Kidney epithelial cell (primary cell): ENCODE data around the gene DPYD. TPM values are rescaled to one million over a fixed set of nuclear protein-coding genes. Genes with fewer than 3 reads are reported as not detected.

Experiments used
- DNase-seq: peaks from one replicate; pipeline ENCODE4 v3.0.0-alpha.2; 2010; ENCODE audit warnings: low read depth
- H3K27me3 ChIP-seq: 2 replicates; pipeline ENCODE4 v1.6.0; 2011; ENCODE audit warnings: low read length; ENCODE audit not compliant: control insufficient read depth, insufficient read depth
- H3K36me3 ChIP-seq: 2 replicates; pipeline ENCODE4 v1.5.1; 2011; ENCODE audit warnings: low read length; ENCODE audit not compliant: control insufficient read depth, insufficient read depth
- H3K4me3 ChIP-seq: 2 replicates; pipeline ENCODE4 v1.5.1; 2011; ENCODE audit warnings: low read depth, mild to moderate bottlenecking, control low read depth, low read length
- total RNA-seq: library from RNA; depleted of rRNA; stranded (reverse); fragments of >200 nt; gene quantifications from 2 replicates; pipeline ENCODE4 v1.2.3, GENCODE V29; 2015
- TF ChIP-seq, protein P1 (sequence below): IDR thresholded peaks from 2 replicates; pipeline ENCODE4 v1.5.1; 2011; ENCODE audit warnings: mild to moderate bottlenecking, moderate library complexity, low read length, control low read depth, inconsistent platforms; ENCODE audit not compliant: insufficient read depth, poor library complexity, severe bottlenecking

Gene DPYD
- total RNA-seq, 1 donor from 2014 or later: 1.6 TPM

DNA sequence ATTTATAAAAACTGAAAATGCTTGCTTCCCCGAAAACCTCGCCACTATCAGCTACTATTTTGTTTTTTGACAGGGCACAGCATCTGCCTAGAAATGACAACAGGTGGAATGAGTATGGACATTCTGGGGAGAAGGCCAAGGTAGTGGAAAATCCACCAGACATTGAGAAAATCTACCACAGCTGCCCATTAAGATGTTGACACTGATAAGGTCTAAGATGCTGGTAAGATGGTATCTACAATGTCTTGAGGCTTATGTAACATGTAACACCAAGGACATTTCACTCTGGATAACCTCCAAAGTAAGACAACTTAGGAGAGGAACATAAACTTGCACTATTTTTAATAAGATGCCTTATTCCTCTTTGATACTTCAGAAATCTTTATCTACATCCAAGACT, 825.1 kb downstream of the DPYD start:
- H3K4me3 ChIP-seq: no peak overlapping the region
- H3K27me3 ChIP-seq: no peaks in the 10 kb centered on the region
- H3K36me3 ChIP-seq: no peaks in the 10 kb centered on the region
- DNase-seq: no peak
- TF ChIP-seq, protein P1, sequence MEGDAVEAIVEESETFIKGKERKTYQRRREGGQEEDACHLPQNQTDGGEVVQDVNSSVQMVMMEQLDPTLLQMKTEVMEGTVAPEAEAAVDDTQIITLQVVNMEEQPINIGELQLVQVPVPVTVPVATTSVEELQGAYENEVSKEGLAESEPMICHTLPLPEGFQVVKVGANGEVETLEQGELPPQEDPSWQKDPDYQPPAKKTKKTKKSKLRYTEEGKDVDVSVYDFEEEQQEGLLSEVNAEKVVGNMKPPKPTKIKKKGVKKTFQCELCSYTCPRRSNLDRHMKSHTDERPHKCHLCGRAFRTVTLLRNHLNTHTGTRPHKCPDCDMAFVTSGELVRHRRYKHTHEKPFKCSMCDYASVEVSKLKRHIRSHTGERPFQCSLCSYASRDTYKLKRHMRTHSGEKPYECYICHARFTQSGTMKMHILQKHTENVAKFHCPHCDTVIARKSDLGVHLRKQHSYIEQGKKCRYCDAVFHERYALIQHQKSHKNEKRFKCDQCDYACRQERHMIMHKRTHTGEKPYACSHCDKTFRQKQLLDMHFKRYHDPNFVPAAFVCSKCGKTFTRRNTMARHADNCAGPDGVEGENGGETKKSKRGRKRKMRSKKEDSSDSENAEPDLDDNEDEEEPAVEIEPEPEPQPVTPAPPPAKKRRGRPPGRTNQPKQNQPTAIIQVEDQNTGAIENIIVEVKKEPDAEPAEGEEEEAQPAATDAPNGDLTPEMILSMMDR: no peak

DNA sequence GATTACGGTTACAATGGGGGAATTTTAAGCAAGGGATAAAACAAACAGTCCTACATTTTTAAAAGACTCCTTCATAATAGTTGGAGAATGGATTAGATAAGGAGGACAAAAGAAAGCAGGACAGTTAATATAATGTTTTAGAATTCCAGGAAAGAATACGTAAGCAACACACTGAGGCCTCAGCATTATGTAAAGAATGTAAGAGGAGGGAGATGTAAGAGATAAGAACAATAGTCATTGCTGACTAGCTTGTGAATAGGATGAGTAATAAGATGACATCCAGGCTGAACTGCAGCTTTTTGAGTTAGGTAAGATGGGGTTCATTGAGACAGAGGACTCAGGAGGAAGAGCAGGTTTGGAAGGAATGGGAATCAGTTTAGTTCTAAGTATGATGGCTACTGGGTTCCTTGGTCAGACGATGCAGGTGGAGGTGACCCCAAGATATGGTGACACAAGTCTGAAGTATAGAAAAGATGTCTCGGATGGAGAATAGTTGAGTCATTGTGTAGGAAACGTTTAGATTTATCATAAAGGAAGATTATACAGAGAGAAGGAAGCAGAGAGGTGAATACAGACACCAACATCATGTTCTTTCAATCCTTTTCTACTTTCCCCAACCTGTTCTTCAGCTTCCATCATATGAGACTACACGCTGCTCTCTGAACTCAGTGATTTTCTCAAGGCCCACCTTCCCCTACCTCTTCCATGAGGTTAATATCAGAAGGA, 826.4 kb downstream of the DPYD start:
- DNase-seq: peak; percentile 28

DNA sequence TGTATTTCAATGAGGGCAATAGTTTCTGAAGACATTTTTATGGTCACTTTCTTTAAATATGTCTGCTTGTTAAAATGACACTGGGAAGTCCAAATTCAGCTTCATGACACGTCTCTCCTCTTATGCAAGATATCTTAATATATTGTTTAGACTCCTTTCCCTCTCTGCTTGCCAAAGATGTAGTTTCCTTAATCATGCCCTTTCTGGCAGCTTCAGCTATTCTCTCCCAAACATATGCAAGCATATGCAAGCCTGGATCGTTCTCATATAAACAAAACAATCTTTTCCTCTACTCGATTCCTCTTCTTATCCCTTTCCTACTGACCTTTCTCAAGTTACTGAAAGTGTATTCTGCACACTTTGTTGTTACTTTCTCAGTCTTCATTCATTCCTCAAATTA, 827.1 kb downstream of the DPYD start:
- DNase-seq: no peak

More for the DNA sequence above, 826.4 kb downstream of the DPYD start:
- TF ChIP-seq, protein P1: no peak
- Histone ChIP-seq H3K36me3 (no peaks in the 10 kb centered on the region), H3K27me3 (no peaks in the 10 kb centered on the region), H3K4me3 (no peak overlapping the region)

DNA sequence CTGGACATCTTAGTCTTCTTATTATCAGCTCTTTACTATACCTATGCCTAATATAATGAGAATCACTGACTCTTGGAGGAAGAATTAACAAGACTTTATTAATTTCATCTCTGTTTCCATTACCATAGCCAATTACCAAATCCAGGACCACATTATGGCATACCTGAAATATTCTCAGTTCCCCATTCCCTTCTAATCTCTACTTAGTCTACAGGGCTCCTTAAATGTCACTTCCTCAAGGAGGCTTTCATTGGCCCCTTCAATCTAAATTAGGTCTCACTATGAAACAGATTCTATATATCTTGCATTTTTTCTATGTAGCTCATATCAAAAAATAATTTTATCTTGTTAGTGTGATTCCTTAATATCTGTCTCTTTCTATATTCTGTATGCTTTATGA, 828.0 kb downstream of the DPYD start:
- no peak for DNase-seq
- Histone ChIP-seq H3K4me3 (no peak overlapping the region), H3K27me3 (no peaks in the 10 kb centered on the region), H3K36me3 (no peaks in the 10 kb centered on the region)
- TF ChIP-seq, protein P1: no peak

More for the DNA sequence above, 827.1 kb downstream of the DPYD start:
- Histone ChIP-seq H3K36me3 (no peaks in the 10 kb centered on the region), H3K27me3 (no peaks in the 10 kb centered on the region), H3K4me3 (no peak overlapping the region)
- TF ChIP-seq, protein P1: no peak

DNA sequence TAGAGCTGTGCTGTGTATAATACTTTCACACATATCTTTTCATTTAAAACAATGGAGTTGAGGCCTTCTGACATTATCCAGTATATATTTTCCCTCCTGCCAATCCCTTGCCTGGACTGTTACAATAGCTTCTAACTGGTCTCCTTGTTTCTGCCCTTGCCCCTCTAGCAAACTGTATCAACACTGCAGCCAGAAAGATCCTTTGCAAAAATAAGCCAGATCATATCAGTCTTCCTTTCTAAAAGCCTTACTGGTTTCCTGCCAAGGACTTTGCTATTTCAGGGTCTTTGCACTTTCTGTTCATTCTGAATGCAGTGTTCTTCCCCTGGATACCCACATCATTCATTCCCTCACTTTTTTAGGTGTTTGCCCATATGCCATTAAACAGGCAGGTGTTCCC, 829.2 kb downstream of the DPYD start:
- H3K27me3 ChIP-seq: no peaks in the 10 kb centered on the region
- TF ChIP-seq, protein P1: no peak
- no peak for DNase-seq
- no peaks in the 10 kb centered on the region for H3K36me3 ChIP-seq
- no peak overlapping the region for H3K4me3 ChIP-seq

DNA sequence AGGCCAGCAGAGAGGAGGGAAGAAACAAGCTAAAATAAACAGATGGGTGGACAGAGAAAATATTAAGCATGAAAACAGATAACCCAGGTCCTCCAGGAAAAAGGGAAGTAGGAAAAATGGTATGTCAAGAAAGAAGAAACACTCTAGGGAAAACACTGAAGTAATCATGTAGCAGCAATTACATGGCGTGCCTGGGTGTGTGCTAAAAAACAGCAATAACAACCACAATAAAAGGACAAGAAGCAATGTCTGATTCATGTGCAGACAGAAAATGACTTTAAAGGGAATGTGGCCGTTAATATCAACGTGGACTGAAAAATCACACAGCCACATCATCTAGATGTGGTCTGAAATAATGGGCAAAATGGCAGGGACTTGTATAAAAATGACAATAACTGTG, 829.6 kb downstream of the DPYD start:
- DNase-seq: no peak
- TF ChIP-seq, protein P1: no peak
- no peak overlapping the region for H3K4me3 ChIP-seq
- no peaks in the 10 kb centered on the region for H3K36me3 ChIP-seq
- H3K27me3 ChIP-seq: no peaks in the 10 kb centered on the region
